Measurements from ENCODE around the gene PALM. TPM values are rescaled to one million over a fixed set of nuclear protein-coding genes. Genes with fewer than 3 reads are reported as not detected.
"Not testable (repeated sequence)": the region's sequence is repeated elsewhere in the genome, so short reads cannot be mapped to it uniquely, and the experiment has no call there.

Gene PALM
- total and polyA plus RNA-seq, 7 donors, result 4.9 to 17.9 (median 9.5) TPM

- Histone ChIP-seq H3K27ac (no peak overlapping the region), H3K4me3 (no peak overlapping the region), H3K4me1 (no peaks in the 10 kb centered on the region), H3K9me3 (peaks cover 10% of the 10 kb centered on the region), H3K36me3 (ENCODE audit: insufficient read depth in 1 of 2, low read depth in 1 of 2) (no peaks in the 10 kb centered on the region), H3K27me3 (ENCODE audit: insufficient read depth in 3 of 3, low read length in 2 of 3) (peaks cover 0 to 11% (median 8%) of the 10 kb centered on the region in 3 donors)
- no peak for TF ChIP-seq CTCF (IDR thresholded peaks at IDR 0.05)
- intact Hi-C loops (cut with DNase I), result no loop called here
- ATAC-seq, result no peak
- DNase-seq, result no peak
- WGBS, 3 donors, result 89 to 90% (median 90%) methylated on average over 24 of the region's 24 CpGs
These were observed 33.9 kb downstream of the PALM start for GRCh38 chr19:742540-743075.

- peak in 1 of 4 donors; percentile 46 for ATAC-seq
- no peak overlapping the region for H3K4me3 ChIP-seq
- WGBS, 3 donors, result 31 to 41% (median 34%) methylated on average over 12 to 13 of the region's 13 CpGs
- TF ChIP-seq CTCF (IDR thresholded peaks at IDR 0.05), result no peak
- peaks cover 0 to 11% (median 8%) of the 10 kb centered on the region in 3 donors for H3K27me3 ChIP-seq (ENCODE audit: insufficient read depth in 3 of 3, low read length in 2 of 3)
- H3K9me3 ChIP-seq, result peaks cover 10% of the 10 kb centered on the region
- DNase-seq, result no peak
- intact Hi-C loops (cut with DNase I), result no loop called here
- H3K36me3 ChIP-seq (ENCODE audit: insufficient read depth in 1 of 2, low read depth in 1 of 2), result no peaks in the 10 kb centered on the region
- H3K4me1 ChIP-seq, result no peaks in the 10 kb centered on the region
- no peak overlapping the region for H3K27ac ChIP-seq
These were observed 34.5 kb downstream of the PALM start for GRCh38 chr19:743168-743687.

GRCh38 chr19:745138-745537, 36.4 kb downstream of the PALM start:
- H3K27ac ChIP-seq; intact Hi-C loops (cut with DNase I); H3K4me3 ChIP-seq; H3K36me3 ChIP-seq (ENCODE audit: insufficient read depth in 1 of 2, low read depth in 1 of 2); ATAC-seq; H3K27me3 ChIP-seq (ENCODE audit: insufficient read depth in 3 of 3, low read length in 2 of 3); H3K9me3 ChIP-seq; DNase-seq; H3K4me1 ChIP-seq: not testable (repeated sequence)
- WGBS, 3 donors, result 30 to 41% (median 34%) methylated on average over 7 of the region's 7 CpGs

- TF ChIP-seq CTCF (IDR thresholded peaks at IDR 0.05), result no peak
- peaks cover 0 to 14% (median 10%) of the 10 kb centered on the region in 3 donors for H3K27me3 ChIP-seq (ENCODE audit: insufficient read depth in 3 of 3, low read length in 2 of 3)
- intact Hi-C loops (cut with DNase I), result no loop called here
- H3K9me3 ChIP-seq, result peaks cover 10% of the 10 kb centered on the region
- H3K36me3 ChIP-seq (ENCODE audit: insufficient read depth in 1 of 2, low read depth in 1 of 2), result no peaks in the 10 kb centered on the region
- no peak overlapping the region for H3K4me3 ChIP-seq
- no peaks in the 10 kb centered on the region for H3K4me1 ChIP-seq
- no peak overlapping the region for H3K27ac ChIP-seq
- no peak for ATAC-seq
- 93 to 96% (median 94%) methylated on average over 40 to 43 of the region's 43 CpGs for WGBS, 3 donors
- no peak for DNase-seq
These were observed 37.6 kb downstream of the PALM start for GRCh38 chr19:746208-746819.

GRCh38 chr19:746956-747355, 38.2 kb downstream of the PALM start:
- H3K27ac ChIP-seq, result no peak overlapping the region
- TF ChIP-seq CTCF (IDR thresholded peaks at IDR 0.05), result no peak
- no peak for ATAC-seq
- H3K9me3 ChIP-seq, result peaks cover 10% of the 10 kb centered on the region
- peaks cover 0 to 18% (median 10%) of the 10 kb centered on the region in 3 donors for H3K27me3 ChIP-seq (ENCODE audit: insufficient read depth in 3 of 3, low read length in 2 of 3)
- intact Hi-C loops (cut with DNase I), result no loop called here
- H3K36me3 ChIP-seq (ENCODE audit: insufficient read depth in 1 of 2, low read depth in 1 of 2), result no peaks in the 10 kb centered on the region
- 97 to 98% (median 98%) methylated on average over 19 to 22 of the region's 22 CpGs for WGBS, 3 donors
- H3K4me1 ChIP-seq, result no peaks in the 10 kb centered on the region
- no peak overlapping the region for H3K4me3 ChIP-seq
- no peak for DNase-seq

Data from psoas muscle (tissue), 8 donors.